Spleen (tissue), 11 donors: Measurements from ENCODE around the gene FGA. TPM values are rescaled to one million over a fixed set of nuclear protein-coding genes. Genes with fewer than 3 reads are reported as not detected.
A peak's percentile ranks its signal among the peaks of the same experiment; 100 is the strongest.

Experiments
- DNase-seq: peaks from one replicate; pipeline ENCODE4 v3.0.0-alpha.2; 2020
- H3K27ac ChIP-seq, 8 donors: fragments of 200-600 bp; sonication (generic) in 7 of 8; 1 replicate in 4 of 8; 2 replicates in 4 of 8; pipeline versions ENCODE4 v1.5.0 to v1.8.0; 2016 to 2021; ENCODE audit warnings: inconsistent platforms in 4 of 8, mild to moderate bottlenecking in 4 of 8, moderate library complexity in 1 of 8
- H3K27me3 ChIP-seq, 7 donors: fragments of 200-600 bp; sonication (generic) in 6 of 7; replicated peaks in 1 of 7; 1 replicate in 4 of 7; 2 replicates in 3 of 7; pipeline versions ENCODE4 v1.5.0 to v1.8.0; 2016 to 2021; ENCODE audit warnings: inconsistent platforms in 3 of 7, mild to moderate bottlenecking in 1 of 7
- H3K36me3 ChIP-seq, 6 donors: fragments of 200-600 bp; sonication (generic) in 5 of 6; 1 replicate in 4 of 6; 2 replicates in 2 of 6; pipeline versions ENCODE4 v1.5.0 to v1.8.0; 2016 to 2021; ENCODE audit warnings: inconsistent platforms in 2 of 6
- H3K4me1 ChIP-seq, 6 donors: fragments of 200-600 bp; sonication (generic) in 5 of 6; 1 replicate in 3 of 6; 2 replicates in 3 of 6; pipeline versions ENCODE4 v1.5.0 to v1.8.0; 2016 to 2021; ENCODE audit warnings: inconsistent platforms in 3 of 6
- H3K4me3 ChIP-seq, 8 donors: fragments of 200-600 bp; sonication (generic) in 7 of 8; 1 replicate in 4 of 8; 2 replicates in 4 of 8; pipeline versions ENCODE4 v1.5.0 to v1.8.0; 2016 to 2021; ENCODE audit warnings: inconsistent platforms in 4 of 8, mild to moderate bottlenecking in 4 of 8, moderate library complexity in 2 of 8
- H3K9me3 ChIP-seq, 8 donors: fragments of 200-600 bp; sonication (generic) in 7 of 8; 1 replicate in 4 of 8; 2 replicates in 4 of 8; pipeline versions ENCODE4 v1.5.0 to v1.8.0; 2016 to 2021; ENCODE audit warnings: inconsistent platforms in 4 of 8
- POLR2A ChIP-seq, 3 donors: fragments of 450-650 bp; IDR thresholded peaks; one replicate each; pipeline ENCODE4 v1.5.1; 2017; ENCODE audit warnings: antibody characterized with exemption in 3 of 3, mild to moderate bottlenecking in 1 of 3
- POLR2AphosphoS5 ChIP-seq, 3 donors: sonication (generic); formaldehyde crosslinking; IDR thresholded peaks; one replicate each; pipeline ENCODE4 v1.5.1; 2017; ENCODE audit warnings: antibody characterized with exemption in 3 of 3
- WGBS, 5 donors: extraction: QIAGEN DNeasy Blood & Tissue Kit in 3 of 5; methylation state at CpG; one replicate each; pipeline versions ENCODE4 v1.1.5 to v1.1.7; 2013 to 2018; 5-methylcytosine and 5-hydroxymethylcytosine counted together
- intact Hi-C: fragments of 100-400 bp; cut with DNase I; formaldehyde crosslinking; loops from one replicate; pipeline ENCODE4 v1.15.0; 2023; ENCODE audit warnings: low total_unique reads
- polyA plus RNA-seq, 3 donors: library from polyadenylated mRNA; stranded (reverse); fragments of 200-250 nt; gene quantifications; one replicate each; pipeline ENCODE4 v1.2.1, GENCODE V29; 2013
- total RNA-seq, 7 donors: library from RNA; depleted of rRNA in 3 of 7; stranded (reverse); fragments of >200 nt in 3 of 7; fragmentation: NEBNext Ultra II Directional in 4 of 7; extraction: Animal tissue kit (Norgen Biotek cat#: 25700) in 4 of 7; gene quantifications; one replicate each; pipeline versions ENCODE4 v1.1.0 to v1.2.1, GENCODE V29; 2016 to 2021
- TF ChIP-seq, protein P1 (sequence below), 11 experiments: fragments of 200-600 bp in 7 of 11; fragments of 450-650 bp in 4 of 11; sonication (generic) in 4 of 11; IDR thresholded peaks in 8 of 11; conservative IDR thresholded peaks in 3 of 11; 1 replicate in 7 of 11; 2 replicates in 4 of 11; pipeline versions ENCODE4 v1.4.0 to v1.8.0; 2016 to 2021; ENCODE audit warnings: antibody characterized with exemption in 11 of 11, inconsistent platforms in 4 of 11, mild to moderate bottlenecking in 1 of 11
- donor health status: healthy with polysubstance abuse.
- donor health status: DM: no; HTN: no; CAD: no; lungs with moderate emphysema.
- donor health status: DM: no; HTN: no; CAD: no.
- donor health status: Bipolar disorder and iron deficiency.
- donor health status: healthy.
- donor health status: DM: no; HTN: no; CAD: no.
- donor health status: DM: yes; HTN: yes; CAD: no.

Gene FGA
- total and polyA plus RNA-seq, 10 donors, result 0.06 to 2.8 (median 0.11) TPM; not detected in 7

DNA sequence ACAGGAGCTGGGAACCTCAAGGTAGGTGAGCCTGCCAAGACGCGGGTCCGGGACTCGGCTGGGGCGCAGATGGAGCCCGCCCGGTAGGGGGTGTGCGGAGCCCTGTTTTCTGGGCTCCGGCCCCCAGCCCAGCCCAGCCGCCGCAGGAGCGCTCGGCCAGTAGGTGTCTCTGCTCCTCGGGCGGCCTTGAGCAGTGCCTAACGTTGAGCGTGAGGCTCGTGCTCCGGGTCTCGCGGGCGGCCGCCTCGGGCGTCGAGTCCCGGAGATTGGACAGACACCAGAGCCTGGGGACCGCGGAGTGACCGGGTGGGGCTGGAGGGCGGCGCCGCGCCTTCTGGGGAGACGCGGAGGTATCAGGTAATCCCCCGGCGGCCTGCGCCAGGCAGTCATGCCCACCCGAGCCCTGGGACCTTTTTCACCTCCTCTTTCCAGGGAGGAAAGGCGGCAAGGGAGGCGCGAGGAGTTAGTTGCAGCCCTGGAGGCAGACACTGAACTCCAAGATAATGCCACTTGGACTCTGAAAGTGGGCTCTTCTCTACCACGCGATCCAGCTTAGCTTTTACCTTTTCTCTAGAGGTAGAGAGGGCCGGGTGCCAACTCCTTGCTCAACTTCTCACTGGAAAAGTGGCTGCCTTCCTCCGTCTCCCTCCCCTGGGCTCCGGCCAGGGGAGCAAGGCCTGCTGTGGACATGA, 36.4 kb upstream of the FGA start:
- no peaks in the 10 kb centered on the region for H3K9me3 ChIP-seq
- no peaks in the 10 kb centered on the region for H3K36me3 ChIP-seq
- peak overlapping the region in 7 of 8 donors; percentile 4 to 56 (median 14) for H3K4me3 ChIP-seq
- H3K27me3 ChIP-seq, result peaks cover 0 to 59% (median 20%) of the 10 kb centered on the region in 7 donors
- DNase-seq, result peak; percentile 86
- TF ChIP-seq POLR2A (IDR thresholded peaks at IDR 0.05), result no peak
- TF ChIP-seq, protein P1, sequence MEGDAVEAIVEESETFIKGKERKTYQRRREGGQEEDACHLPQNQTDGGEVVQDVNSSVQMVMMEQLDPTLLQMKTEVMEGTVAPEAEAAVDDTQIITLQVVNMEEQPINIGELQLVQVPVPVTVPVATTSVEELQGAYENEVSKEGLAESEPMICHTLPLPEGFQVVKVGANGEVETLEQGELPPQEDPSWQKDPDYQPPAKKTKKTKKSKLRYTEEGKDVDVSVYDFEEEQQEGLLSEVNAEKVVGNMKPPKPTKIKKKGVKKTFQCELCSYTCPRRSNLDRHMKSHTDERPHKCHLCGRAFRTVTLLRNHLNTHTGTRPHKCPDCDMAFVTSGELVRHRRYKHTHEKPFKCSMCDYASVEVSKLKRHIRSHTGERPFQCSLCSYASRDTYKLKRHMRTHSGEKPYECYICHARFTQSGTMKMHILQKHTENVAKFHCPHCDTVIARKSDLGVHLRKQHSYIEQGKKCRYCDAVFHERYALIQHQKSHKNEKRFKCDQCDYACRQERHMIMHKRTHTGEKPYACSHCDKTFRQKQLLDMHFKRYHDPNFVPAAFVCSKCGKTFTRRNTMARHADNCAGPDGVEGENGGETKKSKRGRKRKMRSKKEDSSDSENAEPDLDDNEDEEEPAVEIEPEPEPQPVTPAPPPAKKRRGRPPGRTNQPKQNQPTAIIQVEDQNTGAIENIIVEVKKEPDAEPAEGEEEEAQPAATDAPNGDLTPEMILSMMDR (IDR thresholded peaks at IDR 0.05 in 8 of 11, conservative IDR thresholded peaks at IDR 0.05 in 3 of 11), result peak in 8 of 11 experiments; percentile 16 to 61 (median 45)
- WGBS, 5 donors, result 6 to 9% (median 7%) methylated on average over 40 to 48 of the region's 48 CpGs
- H3K4me1 ChIP-seq, result peaks cover 4 to 10% (median 9%) of the 10 kb centered on the region in 6 donors
- intact Hi-C loops, result no loop called here
- no peak overlapping the region for H3K27ac ChIP-seq

DNA sequence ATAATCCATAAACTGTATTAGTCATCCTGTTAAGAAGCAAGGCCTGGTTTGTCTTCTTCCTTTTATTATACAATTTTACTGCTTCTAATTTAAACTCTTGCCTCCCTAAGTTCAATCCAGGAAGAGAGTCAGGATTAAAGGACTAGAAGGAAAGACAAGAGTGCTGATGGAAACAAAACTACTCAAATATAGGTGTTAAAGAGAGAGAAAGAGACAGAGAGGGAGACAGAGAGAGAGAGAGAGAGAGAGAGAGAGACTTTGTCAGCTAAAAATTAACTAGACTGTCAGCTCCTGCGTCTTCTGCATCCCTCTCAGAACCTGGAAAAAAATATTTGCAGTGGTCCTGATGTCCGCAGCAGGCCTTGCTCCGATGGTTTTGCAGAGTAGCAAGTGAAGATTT, 35.4 kb upstream of the FGA start:
- TF ChIP-seq, protein P1 (IDR thresholded peaks at IDR 0.05 in 8 of 11, conservative IDR thresholded peaks at IDR 0.05 in 3 of 11), result no peak
- TF ChIP-seq POLR2A (IDR thresholded peaks at IDR 0.05), result no peak
- no peak for TF ChIP-seq POLR2AphosphoS5 (IDR thresholded peaks at IDR 0.05)
- no peaks in the 10 kb centered on the region for H3K36me3 ChIP-seq
- peaks cover 4 to 10% (median 9%) of the 10 kb centered on the region in 6 donors for H3K4me1 ChIP-seq
- H3K27ac ChIP-seq, result no peak overlapping the region
- no peak overlapping the region for H3K4me3 ChIP-seq
- no peaks in the 10 kb centered on the region for H3K9me3 ChIP-seq
- H3K27me3 ChIP-seq, result peaks cover 0 to 50% (median 18%) of the 10 kb centered on the region in 7 donors
- intact Hi-C loops, result no loop called here
- WGBS, 5 donors, result 84 to 97% (median 93%) methylated on average over 3 of the region's 3 CpGs
- DNase-seq, result no peak

DNA sequence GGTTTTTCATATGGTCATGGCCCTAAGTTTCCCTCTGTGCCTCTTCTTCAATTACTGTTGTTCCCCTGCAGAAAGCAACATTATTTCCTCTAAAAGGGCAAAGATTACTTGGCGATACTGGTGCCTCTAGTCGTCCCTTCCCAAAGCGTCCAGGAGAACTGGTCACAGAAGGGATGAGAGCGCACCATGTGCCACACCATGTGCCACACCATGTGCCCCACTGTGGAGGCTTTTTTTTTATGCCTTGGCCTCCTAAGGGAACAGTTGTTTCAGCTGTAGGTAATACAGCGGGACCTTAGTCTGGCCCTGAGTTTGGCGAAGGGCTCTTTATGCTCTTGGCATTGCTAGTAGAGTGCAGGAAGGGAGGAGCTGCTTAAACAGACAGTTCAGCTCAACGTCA, 33.5 kb upstream of the FGA start:
- Histone ChIP-seq H3K27ac (no peak overlapping the region), H3K9me3 (no peaks in the 10 kb centered on the region), H3K27me3 (peaks cover 0 to 38% (median 13%) of the 10 kb centered on the region in 7 donors), H3K4me1 (peaks cover 4 to 10% (median 9%) of the 10 kb centered on the region in 6 donors), H3K36me3 (no peaks in the 10 kb centered on the region), H3K4me3 (no peak overlapping the region)
- intact Hi-C loops, result no loop called here
- 78 to 89% (median 85%) methylated on average over 7 of the region's 7 CpGs for WGBS, 5 donors
- TF ChIP-seq POLR2A (IDR thresholded peaks at IDR 0.05) (no peak), POLR2AphosphoS5 (IDR thresholded peaks at IDR 0.05) (no peak)
- TF ChIP-seq, protein P1 (IDR thresholded peaks at IDR 0.05 in 8 of 11, conservative IDR thresholded peaks at IDR 0.05 in 3 of 11), result no peak
- no peak for DNase-seq

DNA sequence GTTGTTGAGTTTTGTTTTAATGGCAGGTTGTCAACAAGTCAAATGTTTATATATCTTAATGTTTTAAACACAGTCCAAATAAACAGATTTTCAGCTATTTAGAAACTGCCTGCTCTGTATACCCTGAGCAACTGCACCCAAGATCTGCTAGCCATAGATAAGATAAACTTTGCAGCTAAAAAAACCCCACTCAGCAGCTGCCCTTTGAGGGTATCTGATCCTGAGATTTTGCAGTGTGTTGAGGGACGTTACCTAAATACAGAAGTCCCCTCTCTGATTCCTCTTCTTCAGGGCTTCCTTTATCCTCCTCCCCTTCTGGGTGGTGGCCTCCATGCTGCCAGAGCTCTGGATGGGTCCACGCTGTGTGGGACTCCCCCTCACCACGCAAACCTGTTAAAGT, 32.9 kb upstream of the FGA start:
- intact Hi-C loops, result no loop called here
- Histone ChIP-seq H3K4me1 (peaks cover 4 to 10% (median 9%) of the 10 kb centered on the region in 6 donors), H3K36me3 (no peaks in the 10 kb centered on the region), H3K4me3 (no peak overlapping the region), H3K27ac (no peak overlapping the region), H3K9me3 (no peaks in the 10 kb centered on the region), H3K27me3 (peaks cover 0 to 33% (median 13%) of the 10 kb centered on the region in 7 donors)
- WGBS, 5 donors, result 49 to 76% (median 66%) methylated on average over 3 of the region's 3 CpGs
- DNase-seq, result no peak
- no peak for TF ChIP-seq POLR2A (IDR thresholded peaks at IDR 0.05)
- TF ChIP-seq, protein P1 (IDR thresholded peaks at IDR 0.05 in 8 of 11, conservative IDR thresholded peaks at IDR 0.05 in 3 of 11), result no peak
